Head of caudate nucleus (tissue), 42 donors: ENCODE results near the gene OR2T8.

Experiments used
- DNase-seq, 42 donors: peaks; one replicate each; pipeline versions ENCODE4 v3.0.0 to v3.0.0-alpha.2; 2020 to 2021; ENCODE audit warnings: mixed read lengths in 7 of 42
- intact Hi-C: fragments of 100-400 bp; cut with DNase I; formaldehyde crosslinking; loops from one replicate; pipeline ENCODE4 v1.15.0; 2022

Gene OR2T8

DNA sequence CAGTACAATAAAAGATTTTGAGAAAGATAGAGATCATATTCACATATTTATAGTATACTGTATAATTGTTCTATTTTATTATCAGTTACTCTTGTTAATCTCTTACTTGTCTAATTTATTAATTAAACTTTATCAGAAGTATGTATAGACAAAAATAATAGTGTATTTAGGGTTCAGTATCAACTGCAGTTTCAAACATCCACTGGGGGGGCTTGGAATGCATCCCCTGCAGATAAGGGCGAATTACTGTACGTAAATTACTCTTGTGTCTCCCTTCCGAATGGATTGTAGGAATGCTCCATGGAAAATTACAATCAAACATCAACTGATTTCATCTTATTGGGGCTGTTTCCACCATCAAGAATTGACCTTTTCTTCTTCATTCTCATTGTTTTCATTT is 28.5 kb downstream of the OR2T8 start, which contains the start of gene OR2L8:
Gene OR2L8, plus strand, starts transcription at position 301 of the 400 bp plus-strand sequence. Its CDS starts 0 bp downstream, at position 301.
- DNase-seq: no peak

DNA sequence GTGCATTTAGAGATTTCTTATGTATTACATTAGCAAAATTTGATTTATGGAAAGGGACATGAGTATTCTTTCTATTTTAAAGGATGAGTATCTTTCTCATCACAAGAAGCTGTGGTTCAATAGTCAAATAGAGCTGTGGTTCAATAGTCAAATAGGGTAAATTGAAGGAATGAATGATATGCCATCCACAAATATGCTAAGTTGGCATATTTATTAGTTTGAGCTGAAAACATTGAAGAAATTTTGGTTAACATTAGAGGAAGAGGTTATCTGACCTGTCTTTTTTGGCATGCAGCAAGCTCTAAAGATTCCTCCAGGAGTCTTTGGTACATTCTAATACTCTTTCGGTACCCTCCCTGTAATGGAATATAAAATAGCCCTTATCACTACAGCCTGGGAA is 33.4 kb downstream of the OR2T8 start:
- no peak for DNase-seq
- intact Hi-C loops: no loop called here

More for the DNA sequence above, 28.5 kb downstream of the OR2T8 start, which contains the start of gene OR2L8:
- intact Hi-C loops: no loop called here

DNA sequence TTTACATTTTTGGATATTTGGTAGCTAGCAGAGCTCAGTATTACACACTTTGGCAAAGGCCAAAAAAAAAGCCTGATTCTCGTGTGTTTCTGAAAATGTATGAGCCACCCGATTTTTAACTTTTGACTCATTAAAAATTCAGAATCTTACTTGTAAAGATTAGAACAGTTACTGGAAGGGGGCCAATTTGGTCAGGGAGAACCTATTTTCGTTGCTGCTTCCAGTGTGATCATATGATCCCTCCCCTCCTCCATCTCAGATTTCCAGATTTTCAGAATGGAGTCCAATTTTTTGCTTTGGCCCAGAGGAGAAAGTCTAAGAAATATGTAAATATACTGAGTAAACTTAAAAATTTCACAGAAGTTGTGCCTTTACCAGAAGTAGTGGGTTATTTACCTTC is 41.7 kb downstream of the OR2T8 start:
- no peak for DNase-seq
- intact Hi-C loops: no loop called here

DNA sequence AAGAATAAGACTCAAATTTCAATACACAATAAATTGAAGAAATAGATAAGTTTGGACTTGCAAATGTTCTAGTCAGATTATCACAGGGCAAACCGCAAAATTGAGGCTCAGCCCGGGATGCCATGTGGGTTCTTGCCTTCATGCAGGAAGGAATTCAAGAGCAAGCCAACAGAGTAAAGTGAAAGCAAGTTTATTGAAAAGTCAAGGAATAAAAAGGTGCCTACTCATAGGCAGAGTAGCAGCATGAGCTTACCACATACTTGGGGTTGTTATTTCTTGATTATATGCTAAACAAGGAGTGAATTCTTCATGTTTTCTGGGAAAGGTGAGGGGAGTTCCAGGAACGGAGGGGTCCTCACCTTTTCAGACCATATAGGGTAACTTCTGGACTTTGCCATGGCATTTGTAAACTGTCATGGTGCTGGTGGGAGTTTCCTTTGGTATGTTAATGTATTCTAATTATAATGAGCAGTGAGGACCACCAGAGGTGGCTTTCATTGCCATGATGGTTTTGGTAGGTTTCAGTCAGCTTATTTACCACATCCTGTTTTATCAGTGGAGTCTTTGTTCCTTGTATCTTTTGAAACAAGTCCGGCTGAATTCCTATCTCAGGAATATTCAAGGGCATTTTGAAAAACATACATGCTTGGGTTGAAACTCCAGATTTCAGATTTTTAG is 43.0 kb downstream of the OR2T8 start:
- DNase-seq: no peak
- intact Hi-C loops: no loop called here

DNA sequence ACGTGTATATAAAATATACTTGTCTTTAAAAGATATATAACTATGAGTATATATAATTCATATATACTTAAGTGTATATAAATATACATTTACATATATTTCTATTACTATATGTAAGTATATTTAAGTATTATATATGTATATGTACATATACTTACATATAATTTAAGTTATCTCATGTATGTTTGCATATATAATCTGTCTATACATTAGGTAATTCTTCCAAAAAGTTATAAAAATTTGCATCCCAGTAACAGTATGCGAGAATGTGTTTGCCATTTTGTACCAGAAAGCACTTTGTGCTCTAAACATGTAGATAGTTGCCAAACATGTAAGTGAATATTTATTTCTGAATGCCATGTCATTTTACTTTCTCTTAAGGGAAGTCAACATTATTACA is 44.9 kb downstream of the OR2T8 start, which contains the start of gene OR2AK2:
Gene OR2AK2, plus strand, starts transcription at position 301 of the 400 bp plus-strand sequence. CDS start 144 bp downstream, outside the sequence.
- intact Hi-C loops: no loop called here
- DNase-seq: no peak

DNA sequence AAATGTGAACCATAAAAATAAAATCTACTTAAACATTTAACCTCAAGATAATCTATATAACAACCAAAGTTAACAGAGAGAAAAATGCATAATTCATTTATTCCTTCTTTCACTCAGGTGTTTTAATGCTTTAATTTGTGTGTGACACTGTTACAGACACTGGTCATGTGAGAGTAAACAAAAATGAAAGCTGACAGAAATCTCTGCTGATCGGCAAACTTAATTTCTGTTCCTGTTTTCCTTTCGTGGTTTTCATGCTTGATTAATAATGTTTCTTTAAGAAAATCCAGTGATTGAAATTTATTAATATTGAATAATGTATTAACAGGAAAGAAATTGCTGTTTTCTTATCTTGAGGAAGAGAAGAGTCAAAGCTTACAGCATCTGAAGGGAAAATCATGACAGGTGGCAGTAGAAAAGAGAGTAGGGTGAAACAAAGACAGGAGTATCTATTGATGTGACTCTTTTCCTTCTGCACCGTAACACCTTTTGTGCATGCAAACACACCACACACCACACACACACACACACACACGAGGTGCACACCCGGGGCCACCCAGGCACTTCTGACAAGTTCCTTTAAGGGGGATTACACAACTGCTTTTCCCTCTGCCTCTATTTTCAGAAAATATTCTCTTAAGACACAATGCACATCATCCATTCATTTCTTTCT is 46.6 kb downstream of the OR2T8 start:
- DNase-seq: no peak
- intact Hi-C loops: no loop called here
